Epithelial cell of esophagus (primary cell): ENCODE measurements around the gene SNRNP48.
A peak's percentile ranks its signal among the peaks of the same experiment; 100 is the strongest.

Experiments
- DNase-seq: peaks from one replicate; pipeline ENCODE4 v3.0.0; 2010; ENCODE audit warnings: low read depth
- H3K4me3 ChIP-seq: 2 replicates; pipeline ENCODE4 v1.5.1; 2011; ENCODE audit warnings: mild to moderate bottlenecking, low read length, control low read depth
- CTCF ChIP-seq: IDR thresholded peaks from 2 replicates; pipeline ENCODE4 v1.5.1; 2011; ENCODE audit warnings: low read depth, mild to moderate bottlenecking, low read length, control low read depth, inconsistent platforms; ENCODE audit not compliant: insufficient read depth; ENCODE audit errors: missing control alignments

SNRNP48 gene

GRCh38 chr6:7590918-7591302, 912 bp downstream of the SNRNP48 start:
- DNase-seq: peak; percentile 49

GRCh38 chr6:7591770-7592169, 1.8 kb downstream of the SNRNP48 start:
- no peak overlapping the region for H3K4me3 ChIP-seq
- TF ChIP-seq CTCF: no peak
- no peak for DNase-seq

More at GRCh38 chr6:7590918-7591302, 912 bp downstream of the SNRNP48 start:
- H3K4me3 ChIP-seq: peak overlapping the region; percentile 69
- TF ChIP-seq CTCF: no peak

- no peak overlapping the region for H3K4me3 ChIP-seq
- no peak for DNase-seq
- no peak for TF ChIP-seq CTCF
Observed at GRCh38 chr6:7593229-7593628, 3.2 kb downstream of the SNRNP48 start.

GRCh38 chr6:7594579-7595125, 4.7 kb downstream of the SNRNP48 start:
- no peak for DNase-seq
- H3K4me3 ChIP-seq: no peak overlapping the region
- TF ChIP-seq CTCF: no peak

GRCh38 chr6:7604003-7604402, 14.0 kb downstream of the SNRNP48 start:
- TF ChIP-seq CTCF: no peak
- H3K4me3 ChIP-seq: no peak overlapping the region
- peak; percentile 35 for DNase-seq

GRCh38 chr6:7604506-7604905, 14.5 kb downstream of the SNRNP48 start:
- no peak for DNase-seq
- no peak for TF ChIP-seq CTCF
- H3K4me3 ChIP-seq: no peak overlapping the region
